ENCODE measurements around the gene ZMYND8.

GRCh38 chr20:47222468-47223119 lies 133.9 kb downstream of the ZMYND8 start:
- no peak for TF ChIP-seq CTCF (IDR thresholded peaks at IDR 0.05 in 2 of 3, conservative IDR thresholded peaks at IDR 0.05 in 1 of 3; ENCODE audit: borderline replicate concordance in 1 of 3, insufficient read depth in 1 of 3, low read depth in 2 of 3, low read length in 2 of 3)
- TF ChIP-seq MAX (IDR thresholded peaks at IDR 0.05): no peak
- TF ChIP-seq EGR1 (IDR thresholded peaks at IDR 0.05; ENCODE audit: low read depth): no peak
- no peak for TF ChIP-seq SP1 (IDR thresholded peaks at IDR 0.05; ENCODE audit: low read depth)

Measured in HCT116 (cell line).